HuH-7.5 (cell line): Measurements from ENCODE around the gene GP1BB.
"Not testable (repeated sequence)": the region's sequence is repeated elsewhere in the genome, so short reads cannot be mapped to it uniquely, and the experiment has no call there.

Experiments used
- DNase-seq: peaks from one replicate; pipeline ENCODE4 v3.0.0; 2011; ENCODE audit warnings: low spot score

The GP1BB gene

DNA sequence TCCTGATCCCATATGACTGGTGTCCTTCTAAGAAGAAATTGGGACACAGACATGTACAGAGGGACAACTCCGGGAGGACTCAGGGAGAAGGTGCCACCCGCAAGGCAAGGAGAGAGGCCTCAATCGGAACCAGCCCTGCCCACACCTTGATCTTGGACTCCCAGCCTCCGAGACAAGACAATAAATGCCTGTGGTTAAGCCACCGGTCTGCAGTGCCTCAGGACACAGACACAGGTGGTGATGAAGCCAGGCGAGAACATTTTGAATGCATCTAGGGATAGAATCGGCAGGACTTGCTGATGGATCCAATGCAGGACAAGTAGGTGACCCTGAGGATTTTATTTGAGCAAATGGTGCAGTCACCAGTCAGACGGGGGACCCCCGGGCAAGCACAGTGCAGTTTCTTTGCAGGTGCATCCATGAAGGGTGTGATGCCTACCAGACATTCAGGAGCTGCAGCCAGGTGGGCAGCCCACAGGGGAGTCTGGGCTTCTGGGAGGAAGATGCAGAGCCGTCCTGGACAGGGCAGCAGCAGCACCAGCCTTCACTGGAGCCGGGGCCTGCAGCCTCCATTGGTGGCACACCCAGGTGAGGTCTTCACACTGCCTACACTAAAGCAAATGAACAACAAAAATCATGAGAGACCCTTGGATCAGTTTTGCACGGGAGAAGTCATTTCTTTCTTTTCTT lies 29.2 kb upstream of the GP1BB start:
- no peak for DNase-seq

DNA sequence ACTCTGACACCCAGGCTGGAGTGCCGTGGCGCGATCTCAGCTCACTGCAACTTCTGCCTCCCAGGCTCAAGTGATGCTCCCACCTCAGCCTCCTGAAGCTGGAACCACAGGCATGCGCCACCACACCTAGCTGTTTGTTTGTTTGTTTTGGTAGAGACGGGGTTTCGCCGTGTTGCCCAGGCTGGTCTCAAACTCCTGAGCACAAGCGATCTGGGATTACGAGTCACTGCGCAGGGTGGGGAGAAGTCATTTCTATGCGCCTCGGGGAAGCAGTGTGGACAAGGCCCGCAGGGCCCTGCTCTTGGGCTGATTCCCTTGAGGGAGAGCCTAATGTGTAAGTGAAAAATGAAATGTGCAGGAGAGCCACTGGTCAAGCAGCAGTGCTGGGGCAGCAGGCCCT lies 28.6 kb upstream of the GP1BB start:
- DNase-seq = no peak

DNA sequence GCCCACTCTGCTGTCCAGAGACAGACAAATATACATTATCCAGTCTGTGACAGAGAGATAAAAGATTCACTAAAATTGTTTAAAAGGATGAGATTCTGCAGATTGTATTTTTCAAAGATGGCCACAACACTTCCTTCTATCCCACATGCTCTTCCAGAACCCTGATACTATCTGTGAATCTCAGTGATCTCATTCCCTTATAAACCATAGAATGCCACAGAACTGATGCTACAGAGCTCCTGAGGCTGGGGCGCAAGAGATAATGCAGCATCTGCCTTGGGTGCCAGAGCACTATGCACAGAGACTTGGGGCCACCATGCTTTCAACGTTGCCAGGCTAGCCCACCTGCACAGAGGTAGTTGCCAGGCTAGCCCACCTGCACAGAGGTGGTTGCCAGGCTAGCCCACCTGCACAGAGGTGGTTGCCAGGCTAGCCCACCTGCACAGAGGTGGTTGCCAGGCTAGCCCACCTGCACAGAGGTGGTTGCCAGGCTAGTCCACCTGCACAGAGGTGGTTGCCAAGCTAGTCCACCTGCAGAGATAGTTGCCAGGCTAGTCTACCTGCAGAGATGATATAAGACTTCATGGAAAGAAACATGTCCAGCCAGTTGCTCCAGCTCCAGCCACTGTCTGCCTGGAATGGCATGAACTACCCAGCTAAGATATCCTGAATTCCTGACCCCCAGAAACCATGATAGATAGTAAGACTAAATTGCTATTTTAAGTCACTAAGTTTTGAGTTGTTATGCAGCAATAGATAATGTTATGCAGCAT lies 26.6 kb upstream of the GP1BB start:
- no peak for DNase-seq

DNA sequence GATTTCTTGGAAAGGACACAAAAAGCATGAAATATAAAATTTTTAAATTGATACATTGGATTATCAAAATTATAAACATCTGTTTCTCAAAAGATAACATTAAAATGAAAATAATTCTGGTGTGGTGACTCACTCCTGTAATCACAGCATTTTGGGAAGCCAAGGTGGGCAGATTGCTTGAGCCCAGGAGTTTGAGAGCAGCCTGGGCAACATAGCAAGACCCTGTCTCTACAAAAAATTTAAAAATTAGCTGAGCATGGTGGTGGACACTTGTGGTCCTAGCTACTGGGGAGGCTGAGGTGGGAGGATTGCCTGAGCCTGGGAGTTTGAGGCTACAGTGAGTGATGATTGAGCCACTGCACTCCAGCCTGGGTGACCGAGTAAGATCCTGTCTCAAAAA lies 25.5 kb upstream of the GP1BB start:
- not testable (repeated sequence) for DNase-seq

DNA sequence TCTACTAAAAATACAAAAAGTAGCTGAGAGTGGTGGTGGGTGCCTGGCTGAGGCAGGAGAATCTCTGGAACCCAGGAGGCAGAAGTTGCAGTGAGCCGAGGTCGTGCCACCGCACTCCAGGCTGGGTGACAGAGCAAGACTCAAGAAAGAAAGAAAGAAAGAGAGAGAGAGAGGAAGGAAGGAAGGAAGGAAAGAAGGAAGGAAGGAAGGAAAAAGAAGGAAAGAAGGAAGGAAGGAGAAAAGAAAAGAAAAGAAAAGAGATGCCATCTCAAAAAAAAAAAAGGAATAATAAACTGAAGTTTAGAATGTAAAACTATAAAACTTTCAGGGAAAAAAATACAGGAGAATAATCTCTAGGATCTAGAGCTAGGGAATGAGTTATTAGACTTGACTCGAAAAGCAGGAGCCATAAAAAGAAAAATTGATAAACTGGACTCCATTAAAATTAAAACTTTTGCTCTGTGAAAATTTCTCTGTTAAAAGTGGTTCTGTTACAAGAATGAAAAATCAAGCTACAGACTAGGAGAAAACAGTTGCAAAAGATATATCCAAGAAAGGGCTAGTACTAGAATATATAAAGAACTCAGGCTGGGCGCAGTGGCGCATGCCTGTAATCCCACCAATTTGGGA lies 22.4 kb upstream of the GP1BB start:
- no peak for DNase-seq

DNA sequence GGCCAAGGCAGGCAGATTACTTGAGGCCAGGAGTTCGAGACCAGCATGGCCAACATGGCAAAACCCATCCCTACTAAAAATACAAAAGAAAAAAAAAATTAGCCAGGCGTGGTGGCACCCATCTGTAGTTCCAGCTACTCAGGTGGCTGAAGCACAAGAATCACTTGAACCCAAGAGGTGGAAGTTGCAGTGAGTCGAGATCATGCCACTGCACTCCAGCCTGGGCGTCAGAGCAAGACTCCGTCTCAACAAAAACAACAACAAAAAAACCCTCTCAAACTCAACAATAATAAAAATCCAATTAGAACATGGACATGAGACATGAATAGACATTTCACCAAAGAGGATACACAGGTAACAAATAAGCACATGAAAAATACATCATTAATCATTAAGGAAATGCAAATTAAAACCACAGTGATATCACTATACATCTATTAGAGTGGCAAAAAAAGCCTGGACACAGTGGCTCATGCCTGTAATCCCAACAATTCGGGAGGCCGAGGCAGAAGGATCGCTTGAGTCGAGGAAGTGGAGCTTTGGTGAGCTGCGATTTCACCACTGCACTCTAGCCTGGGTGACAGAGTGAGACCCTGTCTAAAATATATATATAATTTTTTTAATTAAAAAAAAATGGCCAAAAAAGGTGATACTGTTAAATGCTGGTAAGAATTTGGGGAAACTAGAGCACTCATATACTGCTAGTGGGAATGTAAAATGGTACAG lies 21.8 kb upstream of the GP1BB start:
- no peak for DNase-seq

DNA sequence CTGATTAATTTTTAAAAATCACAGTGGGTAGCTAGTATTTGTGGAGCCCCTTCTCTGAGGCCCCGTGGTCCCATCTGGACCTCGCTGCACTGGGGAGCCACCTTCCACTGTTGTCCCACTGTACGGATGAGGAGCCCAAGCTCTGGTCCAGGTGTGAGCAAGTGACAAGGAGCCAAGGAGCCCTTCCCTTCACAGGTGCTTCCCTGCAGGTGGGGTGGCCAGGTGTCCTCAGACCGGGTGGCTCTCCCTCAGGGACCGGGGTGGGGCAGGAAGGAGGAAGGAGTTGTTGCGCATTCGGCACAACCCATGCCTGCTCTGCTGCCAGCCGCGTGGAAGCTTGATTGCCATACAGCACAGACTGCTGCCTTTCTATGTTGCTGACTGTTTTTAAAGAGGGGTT lies 19.5 kb upstream of the GP1BB start:
- no peak for DNase-seq

DNA sequence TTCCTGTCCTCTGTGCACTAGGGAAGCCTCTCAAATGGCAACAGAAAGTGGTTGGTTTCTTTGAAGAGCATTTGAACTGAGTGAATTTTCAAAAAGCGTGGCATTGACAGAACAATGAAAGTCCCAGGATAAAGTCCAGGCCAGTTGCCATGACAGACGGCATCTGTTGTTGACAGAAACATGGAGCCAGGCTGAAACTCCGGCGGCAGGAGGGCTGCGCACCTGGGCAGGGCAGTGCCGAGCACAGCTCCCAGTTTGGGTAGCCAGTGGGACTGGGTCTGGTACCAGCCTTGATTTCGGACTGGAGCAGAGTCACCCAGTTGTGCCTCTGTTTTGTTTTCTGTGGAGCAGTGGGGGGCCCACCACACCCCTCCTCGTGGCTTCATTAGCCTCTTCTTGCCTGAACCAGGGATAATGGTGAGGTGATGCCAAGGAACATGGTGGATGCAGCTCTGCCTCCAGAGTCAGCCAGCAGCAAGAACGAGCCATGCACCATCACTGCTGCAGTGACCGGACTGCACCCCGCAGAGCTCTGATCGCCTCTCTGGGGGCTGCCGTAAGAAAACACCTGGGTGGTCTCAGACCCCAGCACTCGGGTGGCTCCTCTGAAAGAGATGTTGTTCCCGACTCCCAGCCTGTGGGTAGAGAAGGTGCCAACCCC lies 18.9 kb upstream of the GP1BB start:
- DNase-seq = no peak

DNA sequence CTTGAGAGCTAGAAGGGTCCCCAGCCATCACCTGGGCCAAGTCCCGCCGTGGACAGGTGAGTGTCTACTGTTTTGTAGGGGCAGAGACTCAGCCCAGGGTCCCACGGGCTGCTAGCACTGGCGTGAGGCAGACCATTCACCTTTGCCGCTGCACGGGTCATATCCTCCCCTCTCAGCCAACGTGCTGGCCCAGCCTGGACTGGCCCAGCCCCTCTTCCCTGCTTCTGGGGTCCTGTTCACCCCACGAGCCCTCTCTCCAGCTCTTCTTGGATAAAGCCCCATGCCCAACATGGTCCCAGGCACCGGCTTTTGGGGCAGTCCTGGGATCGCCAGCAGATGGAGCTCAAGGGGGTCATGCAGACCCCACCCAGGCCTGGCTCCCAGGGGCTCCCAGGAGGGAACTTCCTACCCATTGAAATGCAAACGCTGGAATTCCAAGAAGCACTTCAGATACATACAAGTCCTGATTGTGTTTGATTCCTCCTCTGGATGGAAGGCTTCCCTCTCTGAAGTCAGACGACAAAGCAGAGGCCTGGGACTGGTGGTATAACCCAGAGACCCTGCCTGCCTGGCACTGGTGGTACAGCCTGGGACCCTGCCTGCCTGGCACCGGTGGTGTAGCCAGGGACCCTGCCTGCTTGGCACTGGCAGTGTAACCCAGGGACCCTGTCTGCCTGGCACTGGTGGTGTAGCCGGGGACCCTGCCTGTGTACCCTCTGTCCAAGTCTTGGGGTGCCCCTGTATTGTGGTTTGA lies 18.0 kb upstream of the GP1BB start:
- DNase-seq = no peak

DNA sequence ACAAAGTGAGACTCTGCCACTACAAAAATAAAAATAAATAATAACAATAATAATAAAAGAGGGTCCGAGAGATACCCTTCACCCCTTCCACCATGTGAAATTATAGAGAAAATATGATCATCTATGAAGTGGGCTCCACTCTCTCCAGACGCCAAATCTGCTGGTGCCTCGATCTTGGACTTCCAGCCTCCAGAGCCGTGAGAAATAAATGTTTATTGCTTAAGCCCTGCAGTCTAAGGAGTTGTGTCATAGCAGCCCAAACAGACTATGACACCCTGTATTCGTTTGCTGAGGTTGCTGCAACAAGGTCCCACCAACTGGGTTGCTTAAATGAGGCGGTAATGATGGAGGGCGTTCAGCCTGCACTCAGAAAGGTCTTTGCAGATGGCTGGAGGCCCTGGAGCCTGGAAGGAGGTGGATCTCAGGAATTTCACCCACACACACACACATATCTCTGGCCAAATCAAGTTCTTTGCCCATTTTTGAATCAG lies 16.6 kb upstream of the GP1BB start:
- DNase-seq = no peak

DNA sequence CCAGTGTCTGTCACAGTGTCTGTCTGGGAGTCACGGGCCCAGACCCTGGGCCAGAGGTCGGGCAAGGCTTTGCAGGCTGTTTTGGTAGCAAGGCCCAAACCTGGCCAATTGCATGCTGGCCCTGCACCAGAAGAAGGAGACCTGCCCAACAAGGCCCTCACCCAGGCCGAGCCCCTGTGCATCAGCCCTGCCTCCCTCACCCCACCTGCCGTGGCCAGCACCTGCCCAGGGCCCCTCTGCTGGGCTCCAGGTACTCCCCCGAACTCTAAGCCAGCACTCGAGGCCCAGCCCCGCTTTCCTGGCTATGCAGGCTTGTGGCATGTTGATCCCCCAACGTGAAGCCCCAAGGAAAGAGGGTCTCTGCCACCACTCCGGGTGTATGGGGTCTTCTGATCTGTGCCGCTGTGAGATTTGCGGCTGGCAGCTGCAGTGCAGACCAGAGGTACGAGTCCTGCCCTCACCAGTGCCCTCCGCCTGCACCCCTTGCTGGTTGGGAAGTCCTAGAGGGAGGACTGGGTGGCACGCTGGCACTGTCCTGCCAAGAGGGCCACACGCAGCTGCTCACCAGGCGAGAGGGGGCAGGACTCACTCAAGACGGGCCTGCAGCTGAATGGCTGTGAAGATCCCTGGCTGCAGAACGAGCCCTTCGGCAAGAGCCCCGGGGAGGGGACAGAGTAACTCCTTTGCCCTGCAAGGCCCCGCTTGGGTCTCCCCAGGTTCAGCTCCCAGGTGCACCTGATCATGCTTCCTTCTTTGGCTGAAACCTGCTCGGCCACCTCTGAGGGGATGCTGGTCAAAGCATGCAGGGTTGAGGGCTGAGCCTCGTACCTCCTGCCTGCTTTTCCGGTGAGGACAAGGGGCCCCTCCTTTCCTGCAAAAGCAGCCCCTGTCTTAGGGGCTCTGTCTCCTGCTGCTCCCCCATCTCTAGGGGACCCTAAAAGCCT lies 15.7 kb upstream of the GP1BB start:
- DNase-seq = no peak

DNA sequence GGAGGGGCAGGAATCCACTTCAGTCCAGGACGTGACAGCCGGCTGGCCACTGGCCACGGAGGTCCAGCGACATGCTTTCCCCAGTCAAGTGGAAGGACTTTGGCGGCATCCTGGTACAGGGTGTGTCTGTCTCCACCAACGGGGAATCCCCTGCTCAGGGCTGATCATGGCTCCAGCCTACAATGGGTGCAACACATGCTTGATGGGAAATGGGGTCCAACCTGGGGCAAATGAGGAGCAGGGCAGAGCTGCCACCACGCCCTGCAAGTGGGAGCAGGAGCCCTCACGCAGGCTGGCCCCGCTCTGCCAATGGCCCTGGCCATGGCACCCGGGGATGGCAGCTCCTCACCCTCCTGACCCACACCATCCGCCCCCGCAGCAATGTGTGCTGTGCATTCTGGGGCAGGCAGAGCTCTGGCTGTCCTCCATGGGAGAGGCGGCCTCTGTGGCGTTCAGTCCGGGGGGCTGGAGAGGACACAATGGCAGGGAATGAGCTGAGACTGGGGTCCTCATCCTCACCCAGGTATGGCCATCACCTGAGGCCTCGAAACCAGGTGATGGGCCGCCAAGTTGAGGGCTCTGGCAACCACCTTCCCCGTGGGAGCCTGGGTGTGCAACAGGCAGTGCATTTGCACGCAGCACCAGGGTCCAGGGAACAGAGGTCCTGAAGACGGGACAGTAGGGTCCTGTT lies 14.9 kb upstream of the GP1BB start:
- DNase-seq = no peak

DNA sequence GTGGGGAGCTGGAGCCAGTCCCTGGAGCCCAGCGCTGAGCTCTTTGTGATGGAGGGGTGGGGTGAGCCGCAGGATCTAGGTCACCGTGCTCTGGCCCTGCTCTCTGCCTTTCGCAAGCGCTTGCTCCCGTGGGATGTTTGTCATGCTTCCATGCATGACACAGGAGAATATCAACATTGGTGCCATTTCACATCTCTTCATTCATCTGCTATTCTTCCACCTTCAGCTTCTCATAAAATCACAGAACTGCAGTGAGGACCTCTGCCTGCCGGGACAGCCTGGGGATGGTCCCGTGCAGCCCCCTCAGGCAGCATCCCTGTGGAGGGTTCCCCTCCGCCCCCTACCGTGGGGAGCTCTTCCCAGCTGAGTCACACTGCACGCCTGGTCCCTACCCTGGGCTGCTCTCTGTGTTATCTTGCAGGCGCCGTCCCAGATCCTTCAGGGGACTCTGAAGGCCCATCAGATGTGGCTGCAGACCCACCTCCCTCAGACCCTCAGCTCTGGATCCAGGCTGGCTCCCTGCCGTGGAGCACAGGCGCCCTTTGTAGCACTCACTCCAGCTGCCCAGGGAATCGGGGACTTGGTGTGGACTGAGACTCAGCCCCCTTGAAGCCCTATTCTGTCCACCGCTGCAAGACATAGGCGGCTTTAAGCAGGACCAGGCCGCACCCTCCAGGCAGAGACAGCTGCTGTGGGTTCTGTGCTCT lies 14.1 kb upstream of the GP1BB start:
- no peak for DNase-seq

DNA sequence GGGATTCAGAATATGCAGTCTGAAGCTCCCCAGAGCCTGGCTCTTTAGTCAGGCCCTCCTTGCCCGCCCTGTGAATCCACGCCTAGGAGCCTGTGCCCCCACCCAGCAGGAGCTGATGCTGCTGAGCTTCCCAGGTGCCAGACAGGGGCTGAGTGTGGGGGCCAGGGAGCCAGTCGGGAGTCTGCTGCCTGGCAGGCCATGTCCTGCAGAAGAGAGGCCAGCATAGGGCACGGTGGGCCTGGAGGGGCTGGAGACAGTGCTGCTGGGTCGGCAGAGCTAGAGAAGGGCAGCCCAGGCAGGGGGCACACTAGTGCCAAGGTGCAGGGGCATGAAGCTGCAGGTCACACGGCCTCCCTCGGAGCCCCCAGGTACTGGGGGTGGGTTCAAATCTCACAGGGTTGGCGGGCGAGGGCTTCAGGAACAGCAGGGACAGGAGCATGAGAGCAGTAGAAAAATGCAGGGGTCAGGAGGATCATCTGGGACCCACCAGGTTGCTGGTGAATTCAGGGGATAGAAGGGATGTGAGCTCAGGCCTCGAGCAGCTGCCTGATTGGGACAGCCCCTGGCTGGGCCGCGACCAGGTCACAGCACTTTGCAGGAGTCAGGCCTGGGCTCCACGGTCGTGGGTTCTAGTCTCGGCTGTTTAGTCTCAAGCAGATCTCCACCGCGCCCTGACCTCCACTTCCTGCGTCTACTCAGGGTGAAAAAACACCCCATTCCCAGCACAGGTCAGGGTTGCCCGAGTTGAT lies 13.1 kb upstream of the GP1BB start:
- no peak for DNase-seq

DNA sequence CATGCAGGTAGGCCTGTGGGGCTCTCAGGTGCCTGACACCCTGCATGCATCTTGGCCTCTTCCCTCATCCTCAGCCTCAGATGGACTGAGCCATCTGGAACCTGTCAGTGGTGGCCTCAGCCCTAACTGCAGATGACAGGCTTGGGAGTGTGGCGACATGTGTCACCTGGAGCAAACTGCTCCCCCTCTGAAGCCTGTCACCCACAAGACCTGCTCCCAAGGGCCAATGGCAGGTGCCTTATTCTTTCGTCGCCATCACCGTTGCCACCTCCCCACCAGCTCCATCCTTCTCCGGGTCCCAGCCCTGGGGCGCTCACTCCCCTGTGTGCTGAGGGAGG lies 12.6 kb upstream of the GP1BB start:
- no peak for DNase-seq

DNA sequence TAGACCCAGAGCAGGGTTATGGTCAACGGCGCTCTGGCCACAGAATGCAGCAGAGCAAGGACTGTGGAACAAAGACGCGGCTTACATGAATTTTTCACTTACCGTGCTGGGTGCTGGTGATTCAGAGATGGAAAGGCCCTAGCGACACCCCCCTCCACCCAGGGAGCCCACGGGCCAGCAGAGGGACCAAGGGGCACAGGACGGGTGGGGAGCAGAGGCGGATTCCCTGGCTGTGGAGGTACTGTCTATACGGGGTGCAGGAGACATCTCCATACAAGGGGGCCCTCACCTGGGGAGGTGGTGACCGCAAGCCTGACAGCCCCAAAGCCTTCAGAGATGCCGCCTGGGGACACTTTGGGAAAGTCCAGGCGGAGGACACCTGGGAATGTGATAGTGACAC lies 10.1 kb upstream of the GP1BB start:
- DNase-seq = no peak

DNA sequence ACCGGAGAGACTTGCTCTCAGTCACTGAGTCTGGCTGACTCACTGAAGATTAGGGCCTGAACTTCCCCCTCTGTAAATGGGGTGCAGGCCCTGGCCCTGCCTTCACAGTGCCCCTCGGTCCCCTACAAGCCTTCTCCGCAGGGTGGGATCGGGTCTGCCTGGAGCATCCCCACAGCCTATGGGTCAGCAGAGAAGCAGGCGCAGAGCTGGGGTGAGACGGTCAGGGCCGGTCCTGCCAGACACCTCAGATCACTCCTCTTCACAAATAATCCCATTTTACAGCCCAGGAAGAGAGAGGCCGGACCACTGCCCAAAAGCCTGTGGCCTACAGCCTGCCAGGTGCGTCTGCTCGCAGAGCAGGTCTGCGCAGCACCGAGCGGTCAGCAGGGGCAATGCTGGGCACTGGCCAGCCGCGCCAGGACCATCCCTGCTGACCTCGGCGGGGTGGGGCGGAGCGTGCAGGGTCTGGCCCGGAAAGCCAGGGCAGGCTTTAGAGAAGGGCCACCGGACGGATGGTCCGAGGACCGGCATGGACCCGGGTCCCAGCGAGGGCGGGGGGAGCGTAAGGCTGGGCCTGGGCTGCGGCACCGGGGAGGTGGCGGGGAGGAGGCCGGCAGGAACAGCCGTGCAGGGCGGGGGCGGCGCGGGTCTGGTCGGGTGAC lies 9.6 kb upstream of the GP1BB start:
- no peak for DNase-seq
